Adipocyte (in vitro differentiated cells): ENCODE data around the gene HIVEP3.

Source experiments
- DNase-seq: peaks from one replicate; pipeline ENCODE4 v3.0.0-alpha.2; 2015; ENCODE audit warnings: low read depth
- H3K27me3 ChIP-seq: replicated peaks from 2 replicates; pipeline ENCODE4 v1.7.0; 2013; ENCODE audit warnings: mild to moderate bottlenecking, low read length, moderate library complexity; ENCODE audit not compliant: control insufficient read depth, insufficient read depth
- H3K36me3 ChIP-seq: 2 replicates; pipeline ENCODE4 v1.7.0; 2013; ENCODE audit warnings: low read length, mild to moderate bottlenecking, moderate library complexity; ENCODE audit not compliant: control insufficient read depth, insufficient read depth, severe bottlenecking
- H3K4me1 ChIP-seq: 2 replicates; pipeline ENCODE4 v1.7.0; 2013; ENCODE audit warnings: mild to moderate bottlenecking, low read length, moderate library complexity; ENCODE audit not compliant: control insufficient read depth, insufficient read depth
- H3K4me3 ChIP-seq: 2 replicates; pipeline ENCODE4 v1.7.0; 2013; ENCODE audit warnings: mild to moderate bottlenecking, low read length, moderate library complexity
- H3K9ac ChIP-seq: 2 replicates; pipeline ENCODE4 v1.7.0; 2013; ENCODE audit warnings: mild to moderate bottlenecking, low read length, moderate library complexity
- H3K9me3 ChIP-seq: 2 replicates; pipeline ENCODE4 v1.7.0; 2013; ENCODE audit warnings: mild to moderate bottlenecking, low read length, moderate library complexity; ENCODE audit not compliant: control insufficient read depth

Gene HIVEP3

DNA sequence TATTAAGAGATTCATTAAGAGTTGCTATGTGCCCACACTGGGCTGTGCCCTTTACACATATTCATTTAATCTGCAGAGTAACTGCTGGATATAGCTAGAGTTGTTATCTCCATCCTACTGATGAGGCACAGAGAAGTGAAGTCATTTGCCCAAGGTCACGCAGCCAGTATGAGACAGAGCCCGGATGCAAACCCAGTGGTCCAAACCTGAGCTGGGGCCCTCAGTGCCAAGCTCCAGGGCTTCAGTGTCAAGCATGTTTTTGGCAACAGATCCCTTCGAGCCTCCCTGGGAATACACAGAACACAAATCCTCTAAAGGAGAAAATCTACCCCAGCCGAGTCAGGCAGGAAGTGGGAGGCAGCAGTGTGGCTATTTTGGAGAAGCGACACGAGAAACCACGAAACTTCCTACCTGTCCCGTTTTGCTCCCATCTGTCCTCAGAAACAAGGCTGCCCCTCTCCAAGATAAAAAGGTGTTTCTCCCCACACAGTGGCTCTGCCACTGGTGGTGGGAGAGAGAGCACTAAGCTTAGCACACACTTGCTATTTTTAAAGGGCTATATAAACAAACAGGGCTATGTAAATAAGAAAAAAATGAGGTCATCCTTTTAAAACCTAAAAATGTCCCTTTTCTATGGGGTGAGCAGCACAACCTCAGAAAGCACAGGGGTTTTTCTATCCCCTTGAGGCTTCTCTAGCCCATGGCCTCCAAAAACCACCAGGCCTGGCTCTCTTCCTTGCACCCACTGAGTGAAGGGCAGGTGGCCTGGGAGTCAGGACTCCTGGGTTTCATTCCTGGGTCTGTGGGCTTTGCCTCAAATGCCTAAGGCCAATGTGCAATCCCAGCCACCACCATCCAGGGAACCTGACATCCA is 295.6 kb downstream of the HIVEP3 start:
- no peaks in the 10 kb centered on the region for H3K27me3 ChIP-seq
- peaks cover 23% of the 10 kb centered on the region for H3K4me1 ChIP-seq
- H3K9ac ChIP-seq = no peak overlapping the region
- no peak overlapping the region for H3K4me3 ChIP-seq
- no peaks in the 10 kb centered on the region for H3K36me3 ChIP-seq
- no peak for DNase-seq
- no peaks in the 10 kb centered on the region for H3K9me3 ChIP-seq

GRCh38 chr1:41622402-41622801 is 296.3 kb downstream of the HIVEP3 start:
- H3K27me3 ChIP-seq = no peaks in the 10 kb centered on the region
- no peak overlapping the region for H3K4me3 ChIP-seq
- peak; percentile 64 for DNase-seq
- H3K36me3 ChIP-seq = no peaks in the 10 kb centered on the region
- H3K4me1 ChIP-seq = peaks cover 28% of the 10 kb centered on the region
- no peak overlapping the region for H3K9ac ChIP-seq
- H3K9me3 ChIP-seq = no peaks in the 10 kb centered on the region

GRCh38 chr1:41621791-41622190 is 296.9 kb downstream of the HIVEP3 start:
- Histone ChIP-seq H3K9me3 (no peaks in the 10 kb centered on the region), H3K27me3 (no peaks in the 10 kb centered on the region), H3K36me3 (no peaks in the 10 kb centered on the region), H3K4me1 (peaks cover 26% of the 10 kb centered on the region), H3K9ac (no peak overlapping the region), H3K4me3 (no peak overlapping the region)
- DNase-seq = no peak

GRCh38 chr1:41621256-41621655 is 297.5 kb downstream of the HIVEP3 start:
- Histone ChIP-seq H3K4me3 (no peak overlapping the region), H3K27me3 (no peaks in the 10 kb centered on the region), H3K36me3 (no peaks in the 10 kb centered on the region), H3K9ac (no peak overlapping the region), H3K4me1 (peaks cover 20% of the 10 kb centered on the region), H3K9me3 (no peaks in the 10 kb centered on the region)
- DNase-seq = no peak

DNA sequence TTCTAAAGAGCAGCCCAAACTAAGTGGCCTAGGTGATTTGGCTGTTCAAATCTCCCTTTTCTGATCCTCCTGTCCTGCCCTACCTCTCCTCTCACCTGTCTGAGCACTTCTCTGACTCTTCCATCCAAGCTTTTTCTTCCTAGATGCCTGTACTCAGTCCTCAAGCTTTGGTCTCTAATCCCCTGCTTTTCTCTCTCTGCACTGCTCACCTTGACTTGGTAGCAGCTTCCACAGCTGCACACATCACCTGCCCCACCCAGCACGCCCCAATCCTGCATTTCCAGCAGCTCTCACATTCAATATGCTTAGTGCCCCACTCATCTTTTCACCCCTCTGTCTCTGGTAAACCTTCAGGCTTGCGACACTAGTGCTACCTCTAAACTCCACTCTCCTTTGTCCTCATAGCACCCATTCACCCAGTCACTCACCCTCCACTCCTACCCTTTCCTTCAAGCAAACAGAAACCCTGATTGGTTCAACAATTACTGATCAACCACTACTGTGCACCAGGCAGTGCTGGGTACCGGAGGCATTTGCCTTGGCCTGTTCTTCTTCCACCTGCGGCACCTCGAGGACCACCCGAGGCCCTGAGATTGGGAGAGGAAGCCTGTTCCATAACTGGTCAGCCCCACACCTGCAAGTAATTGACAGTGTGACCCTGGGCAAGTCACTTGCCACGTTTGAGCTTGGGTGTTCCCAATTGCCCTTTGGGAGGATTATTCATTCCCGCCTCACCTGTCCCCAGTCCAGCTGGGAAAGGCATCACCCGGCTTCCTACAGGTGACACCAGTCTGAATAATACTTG is 298.2 kb downstream of the HIVEP3 start:
- H3K27me3 ChIP-seq = no peaks in the 10 kb centered on the region
- H3K4me1 ChIP-seq = peaks cover 18% of the 10 kb centered on the region
- no peaks in the 10 kb centered on the region for H3K9me3 ChIP-seq
- DNase-seq = no peak
- no peaks in the 10 kb centered on the region for H3K36me3 ChIP-seq
- H3K9ac ChIP-seq = no peak overlapping the region
- no peak overlapping the region for H3K4me3 ChIP-seq

DNA sequence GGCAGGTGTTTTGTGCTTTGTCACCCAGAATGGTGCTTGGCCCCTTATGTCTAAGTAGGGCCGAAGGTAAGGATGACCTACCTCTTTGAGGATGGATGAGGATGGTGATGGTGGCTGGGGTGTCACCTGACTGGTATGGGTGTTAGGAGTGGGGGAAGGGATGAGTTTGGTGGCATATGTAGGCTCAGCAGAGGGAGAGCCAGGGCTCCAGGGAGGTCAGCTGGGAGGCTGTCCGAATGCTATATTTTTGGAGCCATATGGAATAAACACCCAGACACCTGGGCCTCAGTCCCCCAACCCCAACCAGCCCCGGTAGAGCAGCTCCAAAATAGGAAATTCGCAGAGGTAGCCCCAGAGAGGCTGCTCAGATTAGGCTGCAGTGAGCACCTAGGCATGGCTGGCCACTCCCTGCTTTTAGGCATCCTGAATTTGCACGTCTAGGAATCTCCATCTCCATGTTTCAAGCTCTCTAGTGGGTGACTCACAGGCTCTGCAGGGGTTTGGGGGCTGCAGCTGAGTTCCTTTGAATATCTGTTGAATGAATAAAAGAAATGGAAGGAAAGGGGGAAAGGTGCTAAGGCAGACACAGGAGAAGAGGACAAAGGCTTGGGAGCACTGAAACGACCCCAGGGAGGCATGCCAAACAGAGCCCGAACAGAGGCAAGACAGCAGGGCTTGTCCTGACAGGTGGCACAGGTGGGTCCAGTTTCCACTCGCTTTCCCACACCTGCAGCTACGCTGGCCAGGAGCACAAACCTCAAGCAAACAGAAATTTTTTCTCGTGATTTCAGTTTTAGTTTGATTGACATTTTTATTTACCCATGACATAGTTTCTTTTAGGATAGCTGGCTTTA is 299.0 kb downstream of the HIVEP3 start:
- H3K27me3 ChIP-seq = no peaks in the 10 kb centered on the region
- no peak overlapping the region for H3K9ac ChIP-seq
- H3K4me1 ChIP-seq = peaks cover 18% of the 10 kb centered on the region
- no peaks in the 10 kb centered on the region for H3K9me3 ChIP-seq
- no peak for DNase-seq
- H3K36me3 ChIP-seq = no peaks in the 10 kb centered on the region
- H3K4me3 ChIP-seq = no peak overlapping the region

GRCh38 chr1:41618871-41619270 is 299.9 kb downstream of the HIVEP3 start:
- Histone ChIP-seq H3K9ac (no peak overlapping the region), H3K36me3 (no peaks in the 10 kb centered on the region), H3K4me1 (peaks cover 19% of the 10 kb centered on the region), H3K4me3 (no peak overlapping the region), H3K27me3 (no peaks in the 10 kb centered on the region), H3K9me3 (no peaks in the 10 kb centered on the region)
- DNase-seq = no peak

DNA sequence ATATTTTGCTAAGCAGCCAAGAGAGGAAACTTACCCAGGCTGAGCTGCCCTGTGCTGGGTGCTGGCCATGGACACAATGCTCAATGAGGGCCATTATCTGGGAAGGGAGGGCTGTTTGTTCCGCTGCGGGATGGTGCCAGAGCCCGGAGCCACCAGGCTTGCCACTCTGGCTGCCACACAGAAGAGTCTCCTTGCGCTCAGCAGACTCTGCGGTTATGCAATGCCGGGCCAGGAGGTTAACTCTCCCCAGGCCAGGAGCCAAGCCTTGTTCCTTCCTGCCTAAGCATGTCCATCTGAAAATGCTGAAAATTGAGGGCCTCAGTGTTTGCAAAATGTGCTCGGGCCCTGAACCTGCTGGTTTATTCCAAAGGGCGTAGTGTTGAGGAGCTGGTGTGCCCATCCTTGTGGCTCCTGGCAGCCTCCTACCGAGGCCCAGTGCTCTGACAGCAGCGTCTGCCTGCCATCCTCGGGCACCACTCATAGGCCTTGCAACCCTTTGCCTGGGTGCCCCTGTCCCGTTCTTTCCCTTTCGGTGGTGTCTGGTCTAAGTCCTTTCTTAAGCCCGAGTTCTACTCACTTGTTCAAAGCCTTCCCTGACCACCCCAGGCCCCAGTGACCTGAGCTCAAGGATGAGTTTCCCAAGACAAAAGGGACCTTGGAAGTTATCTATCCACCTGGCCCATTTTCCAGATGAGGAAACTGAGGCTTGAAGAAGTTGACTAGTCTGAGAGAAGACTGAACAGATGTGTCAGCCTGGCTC is 300.5 kb downstream of the HIVEP3 start:
- DNase-seq = peak; percentile 55
- no peaks in the 10 kb centered on the region for H3K36me3 ChIP-seq

GRCh38 chr1:41617336-41617735 is 301.4 kb downstream of the HIVEP3 start:
- DNase-seq = no peak
- Histone ChIP-seq H3K4me3 (no peak overlapping the region), H3K27me3 (no peaks in the 10 kb centered on the region), H3K9ac (no peak overlapping the region), H3K4me1 (peaks cover 32% of the 10 kb centered on the region), H3K36me3 (no peaks in the 10 kb centered on the region), H3K9me3 (no peaks in the 10 kb centered on the region)

More for the DNA sequence above, 300.5 kb downstream of the HIVEP3 start:
- Histone ChIP-seq H3K4me3 (no peak overlapping the region), H3K9ac (no peak overlapping the region), H3K4me1 (peaks cover 26% of the 10 kb centered on the region), H3K9me3 (no peaks in the 10 kb centered on the region), H3K27me3 (no peaks in the 10 kb centered on the region)

GRCh38 chr1:41616563-41616962 is 302.2 kb downstream of the HIVEP3 start:
- Histone ChIP-seq H3K36me3 (no peaks in the 10 kb centered on the region), H3K4me1 (peaks cover 29% of the 10 kb centered on the region), H3K9me3 (no peaks in the 10 kb centered on the region), H3K9ac (no peak overlapping the region), H3K4me3 (no peak overlapping the region), H3K27me3 (no peaks in the 10 kb centered on the region)
- DNase-seq = no peak
